NOMO-1 treated with DMSO at 0.1 percent for 48 hours (cell line): ENCODE measurements around the gene SCGN.

Experiments used
- DNase-seq: peaks from one replicate; lab custom pipeline; 2025; ENCODE audit not compliant: unreplicated experiment; lab: John Stamatoyannopoulos, UW

SCGN gene

GRCh38 chr6:25685251-25685650 lies 33.2 kb downstream of the SCGN start:
- DNase-seq = no peak

GRCh38 chr6:25685896-25686295 lies 33.9 kb downstream of the SCGN start:
- DNase-seq = no peak

- no peak for DNase-seq
Observed at GRCh38 chr6:25686856-25687255, 34.8 kb downstream of the SCGN start.

GRCh38 chr6:25689966-25690365 lies 38.0 kb downstream of the SCGN start:
- DNase-seq = no peak

- no peak for DNase-seq
Observed at GRCh38 chr6:25691894-25692293, 39.9 kb downstream of the SCGN start.

GRCh38 chr6:25692472-25692871 lies 40.5 kb downstream of the SCGN start:
- no peak for DNase-seq

- no peak for DNase-seq
Observed at GRCh38 chr6:25694366-25694765, 42.4 kb downstream of the SCGN start.

- no peak for DNase-seq
Observed at GRCh38 chr6:25695671-25696070, 43.7 kb downstream of the SCGN start.

- peak; percentile 56 for DNase-seq
Observed at GRCh38 chr6:25697537-25698340, 45.7 kb downstream of the SCGN start.

GRCh38 chr6:25698631-25699030 lies 46.6 kb downstream of the SCGN start:
- no peak for DNase-seq

GRCh38 chr6:25699649-25700048 lies 47.6 kb downstream of the SCGN start:
- DNase-seq = no peak

- no peak for DNase-seq
Observed at GRCh38 chr6:25700761-25701160, 48.7 kb downstream of the SCGN start.

GRCh38 chr6:25701807-25702206 lies 49.8 kb downstream of the SCGN start:
- no peak for DNase-seq

- DNase-seq = no peak
Observed at GRCh38 chr6:25703005-25703404, 51.0 kb downstream of the SCGN start.

- no peak for DNase-seq
Observed at GRCh38 chr6:25704001-25704400, 52.0 kb downstream of the SCGN start.

GRCh38 chr6:25706314-25707014 lies 54.4 kb downstream of the SCGN start:
- DNase-seq = no peak

GRCh38 chr6:25709761-25710160 lies 57.7 kb downstream of the SCGN start:
- DNase-seq = no peak

GRCh38 chr6:25710287-25710686 lies 58.3 kb downstream of the SCGN start:
- no peak for DNase-seq

GRCh38 chr6:25713824-25714223 lies 61.8 kb downstream of the SCGN start:
- DNase-seq = no peak

GRCh38 chr6:25714765-25715164 lies 62.8 kb downstream of the SCGN start:
- no peak for DNase-seq

GRCh38 chr6:25715794-25716193 lies 63.8 kb downstream of the SCGN start:
- DNase-seq = no peak
